GM20000 (cell line): ENCODE data around the gene RICTOR.
"Not testable (repeated sequence)": the region's sequence is repeated elsewhere in the genome, so short reads cannot be mapped to it uniquely, and the experiment has no call there.

Experiments
- DNase-seq: peaks from one replicate; pipeline ENCODE4 v3.0.0; 2012; ENCODE audit warnings: low spot score
- CTCF ChIP-seq: IDR thresholded peaks from 2 replicates; pipeline ENCODE4 v1.5.1; 2012; ENCODE audit warnings: mild to moderate bottlenecking, control low read depth; ENCODE audit errors: extremely low read depth, missing control alignments

The RICTOR gene

DNA sequence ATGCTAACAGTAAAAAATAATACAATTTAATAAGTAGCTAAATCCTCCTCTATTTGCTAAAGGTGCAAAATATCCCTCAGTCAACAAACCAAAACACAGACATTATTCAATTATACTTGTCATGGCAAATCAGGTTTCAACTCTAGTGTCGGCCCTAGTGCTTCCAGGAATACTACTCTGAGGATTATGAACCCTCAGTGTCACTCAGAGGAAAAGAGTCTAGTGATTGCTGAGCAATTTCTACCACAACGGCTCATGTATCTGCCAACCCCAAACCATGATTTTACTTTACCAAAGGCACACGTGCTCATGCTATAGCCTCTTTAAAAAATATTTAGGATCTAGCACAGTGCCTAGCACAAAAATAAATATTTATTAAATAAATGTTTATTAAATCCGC, 21.0 kb downstream of the RICTOR start:
- DNase-seq = no peak
- TF ChIP-seq CTCF = no peak

DNA sequence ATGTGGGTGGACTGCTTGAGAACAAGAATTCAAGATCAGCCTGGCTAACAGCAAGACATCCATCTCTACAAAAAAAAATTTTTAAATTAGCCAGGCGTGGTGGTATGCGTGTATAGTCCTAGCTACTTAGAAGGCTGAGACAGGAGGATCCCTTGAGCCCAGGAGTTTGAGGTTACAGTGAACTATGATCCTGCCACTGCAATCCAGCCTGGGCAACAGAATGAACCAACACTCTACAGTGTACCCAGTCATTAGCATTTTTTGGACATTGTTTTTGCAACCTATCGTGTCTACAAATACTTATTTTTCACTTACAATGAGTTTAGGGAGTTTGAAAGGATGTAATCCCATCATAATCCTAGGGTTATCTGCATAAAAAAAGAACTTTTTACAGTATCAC, 22.1 kb downstream of the RICTOR start:
- no peak for TF ChIP-seq CTCF
- no peak for DNase-seq

- TF ChIP-seq CTCF = no peak
- DNase-seq = no peak
Observed at GRCh38 chr5:39049315-39049714, 24.9 kb downstream of the RICTOR start.

- no peak for DNase-seq
- no peak for TF ChIP-seq CTCF
Observed at GRCh38 chr5:39040875-39041274, 33.3 kb downstream of the RICTOR start.

- DNase-seq = not testable (repeated sequence)
Observed at GRCh38 chr5:39034493-39034892, 39.7 kb downstream of the RICTOR start.

DNA sequence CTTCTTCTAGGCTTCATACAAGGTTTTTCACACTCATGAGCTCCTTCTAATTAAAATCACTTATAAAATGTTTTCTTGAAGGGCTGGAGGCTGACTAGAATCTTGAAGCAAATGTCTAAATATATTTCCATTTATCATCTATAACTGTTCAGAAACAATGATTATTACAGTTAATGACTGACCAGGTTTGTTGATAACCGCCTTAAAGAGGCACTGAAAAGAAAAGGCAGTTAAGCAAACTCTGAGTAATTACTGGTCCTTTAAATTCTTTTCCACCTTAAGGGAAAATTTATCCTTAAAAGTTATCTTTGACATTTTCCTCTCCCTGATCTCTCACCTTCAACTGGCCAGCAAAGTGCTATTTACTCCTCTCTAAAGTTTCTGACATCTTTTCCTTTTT, 43.2 kb downstream of the RICTOR start:
- TF ChIP-seq CTCF = no peak
- DNase-seq = no peak

DNA sequence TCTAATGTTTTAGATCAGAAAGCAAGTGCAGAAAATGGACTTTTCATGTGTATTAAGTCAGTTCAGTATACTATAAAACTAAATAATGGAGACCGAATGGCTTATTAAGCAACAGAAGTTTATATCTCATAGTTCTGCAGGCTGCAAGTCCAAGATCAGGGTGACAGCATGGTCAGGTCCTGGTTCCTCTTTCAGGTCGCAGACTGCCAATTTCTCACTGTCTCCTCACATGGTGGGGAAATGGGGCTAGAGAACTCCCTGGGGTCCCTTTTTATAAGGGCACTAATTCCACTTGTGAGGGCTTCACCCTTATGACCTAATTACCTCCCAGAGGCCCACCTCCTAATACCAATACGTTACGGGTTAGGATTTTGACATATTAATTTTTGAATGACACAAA, 48.7 kb downstream of the RICTOR start:
- DNase-seq = no peak
- TF ChIP-seq CTCF = no peak

DNA sequence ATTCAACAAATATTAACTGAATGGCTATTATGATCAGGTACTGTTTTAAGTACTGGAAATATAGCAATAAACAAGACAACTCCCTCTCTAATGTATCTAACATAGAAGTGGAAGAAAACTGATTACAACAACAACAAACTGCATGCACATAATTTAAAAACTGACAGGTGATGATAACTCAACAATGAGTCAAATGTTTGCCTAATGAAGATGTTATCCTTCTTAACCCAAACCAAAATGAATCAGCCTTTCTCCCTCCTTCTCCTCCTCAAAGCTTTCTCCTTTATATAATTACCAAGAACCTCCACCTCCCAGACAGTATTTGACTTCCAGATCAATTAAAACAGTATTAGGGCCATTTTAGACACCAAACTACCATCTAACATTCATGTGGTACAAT, 49.3 kb downstream of the RICTOR start:
- TF ChIP-seq CTCF = no peak
- DNase-seq = no peak
